HL-60 (cell line): ENCODE results near the gene GDPD2.

Experiments used
- CTCF ChIP-seq: IDR thresholded peaks from one replicate; pipeline ENCODE4 v1.5.1; 2011; ENCODE audit warnings: low read length, control low read depth, inconsistent platforms; ENCODE audit not compliant: insufficient read depth
- GABPA ChIP-seq: IDR thresholded peaks from 2 replicates; pipeline ENCODE4 v1.6.1; 2012; ENCODE audit warnings: low read depth
- POLR2AphosphoS5 ChIP-seq: IDR thresholded peaks from 2 replicates; pipeline ENCODE4 v1.6.1; 2012; ENCODE audit warnings: low read depth
- REST ChIP-seq: IDR thresholded peaks from 2 replicates; pipeline ENCODE4 v1.6.1; 2012; ENCODE audit warnings: low read depth; ENCODE audit not compliant: insufficient replicate concordance
- SPI1 ChIP-seq: IDR thresholded peaks from 2 replicates; pipeline ENCODE4 v1.6.1; 2012; ENCODE audit warnings: low read depth, mild to moderate bottlenecking, borderline replicate concordance

- TF ChIP-seq CTCF (no peak), REST (no peak), POLR2AphosphoS5 (no peak), GABPA (no peak), SPI1 (no peak)
These were observed 1.5 kb upstream of the GDPD2 start for GRCh38 chrX:70421618-70422017.
